DMS79 (cell line): ENCODE data around the gene SUZ12.
"Not testable (repeated sequence)": the region's sequence is repeated elsewhere in the genome, so short reads cannot be mapped to it uniquely, and the experiment has no call there.

Experiments
- DNase-seq: peaks from one replicate; lab custom pipeline; 2025; lab: John Stamatoyannopoulos, UW

SUZ12 gene

GRCh38 chr17:32041306-32041875 is 104.6 kb downstream of the SUZ12 start:
- DNase-seq, result not testable (repeated sequence)

GRCh38 chr17:32042266-32042665 is 105.5 kb downstream of the SUZ12 start:
- not testable (repeated sequence) for DNase-seq

- DNase-seq, result not testable (repeated sequence)
These were observed 108.8 kb downstream of the SUZ12 start for GRCh38 chr17:32045611-32046010.

- DNase-seq, result not testable (repeated sequence)
These were observed 110.9 kb downstream of the SUZ12 start for GRCh38 chr17:32047663-32048062.
